WTC11 (cell line): ENCODE measurements around the gene RMND5B.

Experiments
- ZNF138 ChIP-seq: sonication (generic); formaldehyde crosslinking; conservative IDR thresholded peaks from 2 replicates; pipeline ENCODE4 v1.8.1; 2022; ENCODE audit warnings: mild to moderate bottlenecking, moderate library complexity, missing genetic modification reagents
- TF ChIP-seq, protein P1 (sequence below): sonication (generic); formaldehyde crosslinking; IDR thresholded peaks from 2 replicates; pipeline ENCODE4 v1.8.1; 2022; ENCODE audit warnings: low read depth, missing genetic modification reagents, borderline replicate concordance
- TF ChIP-seq, protein P2 (sequence below): fragments of 200-600 bp; IDR thresholded peaks from 2 replicates; pipeline ENCODE4 v1.8.0; 2022; ENCODE audit warnings: antibody characterized with exemption

DNA sequence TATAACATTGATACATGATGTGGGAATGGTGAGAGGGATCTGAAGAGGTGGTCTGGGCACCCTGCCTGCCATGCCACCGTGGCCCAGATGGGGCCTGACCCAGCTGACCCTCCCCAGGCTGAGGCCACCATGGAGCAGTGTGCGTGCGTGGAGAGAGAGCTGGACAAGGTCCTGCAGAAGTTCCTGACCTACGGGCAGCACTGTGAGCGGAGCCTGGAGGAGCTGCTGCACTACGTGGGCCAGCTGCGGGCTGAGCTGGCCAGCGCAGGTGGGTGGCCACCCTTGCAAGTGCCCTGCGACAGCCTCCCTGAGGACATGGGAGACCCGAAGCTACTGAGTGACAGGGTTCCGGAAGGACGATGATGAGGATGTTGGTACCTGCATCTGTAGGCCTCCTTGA is 7.2 kb downstream of the RMND5B start:
- TF ChIP-seq, protein P1, sequence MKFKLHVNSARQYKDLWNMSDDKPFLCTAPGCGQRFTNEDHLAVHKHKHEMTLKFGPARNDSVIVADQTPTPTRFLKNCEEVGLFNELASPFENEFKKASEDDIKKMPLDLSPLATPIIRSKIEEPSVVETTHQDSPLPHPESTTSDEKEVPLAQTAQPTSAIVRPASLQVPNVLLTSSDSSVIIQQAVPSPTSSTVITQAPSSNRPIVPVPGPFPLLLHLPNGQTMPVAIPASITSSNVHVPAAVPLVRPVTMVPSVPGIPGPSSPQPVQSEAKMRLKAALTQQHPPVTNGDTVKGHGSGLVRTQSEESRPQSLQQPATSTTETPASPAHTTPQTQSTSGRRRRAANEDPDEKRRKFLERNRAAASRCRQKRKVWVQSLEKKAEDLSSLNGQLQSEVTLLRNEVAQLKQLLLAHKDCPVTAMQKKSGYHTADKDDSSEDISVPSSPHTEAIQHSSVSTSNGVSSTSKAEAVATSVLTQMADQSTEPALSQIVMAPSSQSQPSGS (CRISPR knock-in tag) = no peak
- TF ChIP-seq, protein P2, sequence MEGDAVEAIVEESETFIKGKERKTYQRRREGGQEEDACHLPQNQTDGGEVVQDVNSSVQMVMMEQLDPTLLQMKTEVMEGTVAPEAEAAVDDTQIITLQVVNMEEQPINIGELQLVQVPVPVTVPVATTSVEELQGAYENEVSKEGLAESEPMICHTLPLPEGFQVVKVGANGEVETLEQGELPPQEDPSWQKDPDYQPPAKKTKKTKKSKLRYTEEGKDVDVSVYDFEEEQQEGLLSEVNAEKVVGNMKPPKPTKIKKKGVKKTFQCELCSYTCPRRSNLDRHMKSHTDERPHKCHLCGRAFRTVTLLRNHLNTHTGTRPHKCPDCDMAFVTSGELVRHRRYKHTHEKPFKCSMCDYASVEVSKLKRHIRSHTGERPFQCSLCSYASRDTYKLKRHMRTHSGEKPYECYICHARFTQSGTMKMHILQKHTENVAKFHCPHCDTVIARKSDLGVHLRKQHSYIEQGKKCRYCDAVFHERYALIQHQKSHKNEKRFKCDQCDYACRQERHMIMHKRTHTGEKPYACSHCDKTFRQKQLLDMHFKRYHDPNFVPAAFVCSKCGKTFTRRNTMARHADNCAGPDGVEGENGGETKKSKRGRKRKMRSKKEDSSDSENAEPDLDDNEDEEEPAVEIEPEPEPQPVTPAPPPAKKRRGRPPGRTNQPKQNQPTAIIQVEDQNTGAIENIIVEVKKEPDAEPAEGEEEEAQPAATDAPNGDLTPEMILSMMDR = no peak
- TF ChIP-seq ZNF138 (CRISPR knock-in tag) = no peak
